Type B pancreatic cell (in vitro differentiated cells): Measurements from ENCODE around the gene TCIRG1. TPM values are rescaled to one million over a fixed set of nuclear protein-coding genes. Genes with fewer than 3 reads are reported as not detected.

ENCODE experiments used
- DNase-seq: peaks from one replicate; pipeline ENCODE4 v3.0.0; 2021; ENCODE audit warnings: mixed read lengths; ENCODE audit not compliant: unreplicated experiment; ENCODE audit errors: extremely low spot score
- H3K27ac Mint-ChIP-seq: 2 replicates; pipeline ENCODE4 v1.8.0; 2021; ENCODE audit warnings: mild to moderate bottlenecking, mixed read lengths
- H3K27me3 Mint-ChIP-seq: 2 replicates; pipeline ENCODE4 v1.8.0; 2021; ENCODE audit warnings: mixed read lengths
- H3K36me3 Mint-ChIP-seq: 2 replicates; pipeline ENCODE4 v1.8.0; 2021; ENCODE audit warnings: mixed read lengths
- H3K4me1 Mint-ChIP-seq: one replicate; pipeline ENCODE4 v1.8.0; 2021; ENCODE audit warnings: mixed read lengths; ENCODE audit not compliant: unreplicated experiment
- H3K4me3 Mint-ChIP-seq: 2 replicates; pipeline ENCODE4 v1.8.0; 2021; ENCODE audit warnings: mild to moderate bottlenecking, mixed read lengths
- H3K9me3 Mint-ChIP-seq: 2 replicates; pipeline ENCODE4 v1.8.0; 2021; ENCODE audit warnings: mixed read lengths
- total RNA-seq: library from RNA; stranded (reverse); gene quantifications from 2 replicates; pipeline ENCODE4 v1.2.1, GENCODE V29; 2021; ENCODE audit warnings: low replicate concordance
- TF ChIP-seq, protein P1 (sequence below): fragments of 200-600 bp; sonication (generic); conservative IDR thresholded peaks from 2 replicates; pipeline ENCODE4 v1.5.0; 2021; ENCODE audit warnings: antibody characterized with exemption, mild to moderate bottlenecking

The TCIRG1 gene
- total RNA-seq, 1 donor from 2014 or later = 37.0 TPM

DNA sequence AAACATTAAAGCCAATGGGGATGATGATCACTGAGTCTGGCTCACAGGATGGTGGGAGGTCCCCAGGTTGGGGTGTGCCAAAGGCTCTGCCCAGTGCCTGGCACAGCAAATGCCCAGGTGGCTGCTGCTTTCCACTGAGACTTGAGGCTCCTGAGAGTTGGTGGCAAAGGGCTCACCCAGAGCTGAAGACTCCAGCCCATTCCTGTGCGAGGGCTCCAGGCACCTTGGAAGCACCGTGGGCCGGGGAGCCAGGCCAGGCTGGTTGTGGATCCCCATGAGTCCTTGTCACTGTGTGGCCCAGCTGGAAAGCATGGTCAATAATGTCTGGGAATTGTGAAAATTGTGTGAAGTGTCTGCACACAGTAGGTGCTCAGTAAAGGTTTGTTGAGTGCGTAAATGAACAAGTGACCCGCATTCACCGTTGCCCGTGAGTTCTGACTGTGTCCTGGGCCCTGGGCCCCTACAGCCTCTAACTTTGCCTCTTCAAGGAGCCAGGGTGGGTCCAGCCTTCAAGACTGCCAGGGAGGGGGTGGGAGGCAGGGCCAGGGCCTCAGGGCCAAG lies 32.1 kb upstream of the TCIRG1 start:
- no peaks in the 10 kb centered on the region for H3K36me3 Mint-ChIP-seq
- peaks cover 22% of the 10 kb centered on the region for H3K27me3 Mint-ChIP-seq
- H3K4me1 Mint-ChIP-seq = peaks cover 39% of the 10 kb centered on the region

DNA sequence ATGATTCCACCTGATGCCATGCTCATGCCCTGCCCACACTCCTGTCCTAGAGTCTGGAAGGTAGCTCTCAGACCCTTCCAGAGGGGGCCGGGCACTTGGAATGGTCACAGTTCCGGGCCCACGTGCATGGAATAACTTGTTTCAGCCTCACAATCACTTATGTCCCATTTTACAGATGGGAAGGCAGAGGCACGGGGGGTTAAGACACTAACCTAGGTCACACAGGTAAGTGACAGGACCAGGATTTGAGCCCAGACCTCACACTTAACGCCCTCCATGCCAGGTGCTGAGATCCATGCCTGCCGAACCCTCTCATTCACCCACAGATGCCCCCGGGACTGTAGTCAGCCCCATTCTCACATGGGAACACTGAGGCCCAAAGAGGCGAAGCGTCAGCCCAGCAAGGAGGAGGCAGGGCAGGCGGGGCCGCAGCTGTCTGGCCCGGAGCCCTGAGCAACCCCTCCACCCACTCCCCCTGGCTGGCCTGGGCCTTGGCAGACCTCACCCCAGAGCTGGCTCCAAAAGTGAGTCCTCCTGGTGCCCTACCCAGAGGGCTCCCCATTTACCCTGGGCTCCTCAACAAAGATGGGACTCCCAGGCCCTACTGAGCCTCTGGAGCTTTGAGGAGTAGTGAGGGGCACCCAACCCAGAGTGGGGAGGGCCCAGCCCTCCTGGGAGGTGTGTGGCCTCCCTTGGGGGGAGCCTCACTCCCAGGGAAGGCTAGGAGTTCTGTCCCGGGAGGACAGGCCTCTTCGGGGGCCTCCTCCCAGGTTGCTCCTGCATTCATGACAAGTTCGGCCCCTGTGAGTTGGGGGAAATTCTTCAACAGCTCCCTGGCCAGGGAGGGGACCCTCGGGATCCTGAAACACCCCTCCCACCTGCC lies 31.1 kb upstream of the TCIRG1 start:
- H3K27ac Mint-ChIP-seq = no peak overlapping the region
- no peak overlapping the region for H3K4me3 Mint-ChIP-seq
- H3K27me3 Mint-ChIP-seq = peaks cover 14% of the 10 kb centered on the region
- peaks cover 34% of the 10 kb centered on the region for H3K4me1 Mint-ChIP-seq
- no peak for DNase-seq
- H3K9me3 Mint-ChIP-seq = no peaks in the 10 kb centered on the region
- TF ChIP-seq, protein P1, sequence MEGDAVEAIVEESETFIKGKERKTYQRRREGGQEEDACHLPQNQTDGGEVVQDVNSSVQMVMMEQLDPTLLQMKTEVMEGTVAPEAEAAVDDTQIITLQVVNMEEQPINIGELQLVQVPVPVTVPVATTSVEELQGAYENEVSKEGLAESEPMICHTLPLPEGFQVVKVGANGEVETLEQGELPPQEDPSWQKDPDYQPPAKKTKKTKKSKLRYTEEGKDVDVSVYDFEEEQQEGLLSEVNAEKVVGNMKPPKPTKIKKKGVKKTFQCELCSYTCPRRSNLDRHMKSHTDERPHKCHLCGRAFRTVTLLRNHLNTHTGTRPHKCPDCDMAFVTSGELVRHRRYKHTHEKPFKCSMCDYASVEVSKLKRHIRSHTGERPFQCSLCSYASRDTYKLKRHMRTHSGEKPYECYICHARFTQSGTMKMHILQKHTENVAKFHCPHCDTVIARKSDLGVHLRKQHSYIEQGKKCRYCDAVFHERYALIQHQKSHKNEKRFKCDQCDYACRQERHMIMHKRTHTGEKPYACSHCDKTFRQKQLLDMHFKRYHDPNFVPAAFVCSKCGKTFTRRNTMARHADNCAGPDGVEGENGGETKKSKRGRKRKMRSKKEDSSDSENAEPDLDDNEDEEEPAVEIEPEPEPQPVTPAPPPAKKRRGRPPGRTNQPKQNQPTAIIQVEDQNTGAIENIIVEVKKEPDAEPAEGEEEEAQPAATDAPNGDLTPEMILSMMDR = no peak
- no peaks in the 10 kb centered on the region for H3K36me3 Mint-ChIP-seq

More for the DNA sequence above, 32.1 kb upstream of the TCIRG1 start:
- TF ChIP-seq, protein P1 = no peak
- Mint-ChIP-seq H3K9me3 (no peaks in the 10 kb centered on the region), H3K27ac (no peak overlapping the region), H3K4me3 (peak overlapping the region; percentile 22)
- DNase-seq = no peak

DNA sequence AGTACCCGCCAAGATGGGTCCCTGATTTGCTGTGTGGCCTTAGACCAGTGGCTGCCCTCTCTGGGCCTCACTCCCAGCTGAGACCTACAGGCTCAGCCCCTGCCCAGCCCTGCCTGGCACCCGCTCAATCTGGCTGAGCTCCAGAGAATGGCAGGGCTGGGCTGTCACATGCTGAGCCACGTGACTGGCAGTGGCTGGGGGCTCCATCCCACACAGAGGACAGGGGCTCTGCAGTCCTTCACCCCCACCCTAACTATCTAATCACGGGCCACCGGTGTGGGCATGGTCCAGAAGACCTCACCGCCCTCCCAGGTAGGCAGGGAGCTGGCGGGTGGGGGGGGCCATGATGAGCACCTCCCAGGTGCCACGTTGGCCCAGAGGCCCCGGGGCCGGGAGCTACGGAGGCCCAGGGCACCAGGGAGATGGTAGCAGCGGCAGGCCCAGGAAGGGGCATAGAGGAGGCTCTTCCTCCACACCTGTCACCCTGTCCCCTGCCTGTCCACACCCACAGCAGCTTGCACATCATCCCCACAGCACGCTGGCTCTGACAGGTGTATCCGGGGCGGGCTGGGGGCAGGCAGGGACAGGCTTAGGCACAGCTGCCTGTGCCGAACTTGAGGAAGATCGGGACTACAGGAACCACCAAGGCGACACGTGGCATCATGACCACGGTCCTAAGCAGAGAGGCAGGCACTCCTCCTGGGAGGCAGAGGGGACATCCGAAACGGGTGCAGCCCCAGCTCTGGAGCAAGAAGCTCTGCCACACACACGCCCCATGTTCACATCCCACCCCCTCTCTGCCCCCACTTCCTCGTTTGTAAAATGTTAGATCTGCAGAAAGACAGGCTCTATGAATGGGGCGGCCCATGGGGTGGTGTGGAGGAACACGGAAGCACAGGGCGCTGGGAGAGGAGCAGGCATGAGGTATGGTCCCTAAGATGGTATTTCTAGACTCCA lies 30.2 kb upstream of the TCIRG1 start:
- H3K27ac Mint-ChIP-seq = peak overlapping the region; percentile 57
- TF ChIP-seq, protein P1 = no peak
- peaks cover 11% of the 10 kb centered on the region for H3K27me3 Mint-ChIP-seq
- peaks cover 36% of the 10 kb centered on the region for H3K4me1 Mint-ChIP-seq
- no peak overlapping the region for H3K4me3 Mint-ChIP-seq
- DNase-seq = no peak
- H3K36me3 Mint-ChIP-seq = no peaks in the 10 kb centered on the region
- H3K9me3 Mint-ChIP-seq = no peaks in the 10 kb centered on the region

DNA sequence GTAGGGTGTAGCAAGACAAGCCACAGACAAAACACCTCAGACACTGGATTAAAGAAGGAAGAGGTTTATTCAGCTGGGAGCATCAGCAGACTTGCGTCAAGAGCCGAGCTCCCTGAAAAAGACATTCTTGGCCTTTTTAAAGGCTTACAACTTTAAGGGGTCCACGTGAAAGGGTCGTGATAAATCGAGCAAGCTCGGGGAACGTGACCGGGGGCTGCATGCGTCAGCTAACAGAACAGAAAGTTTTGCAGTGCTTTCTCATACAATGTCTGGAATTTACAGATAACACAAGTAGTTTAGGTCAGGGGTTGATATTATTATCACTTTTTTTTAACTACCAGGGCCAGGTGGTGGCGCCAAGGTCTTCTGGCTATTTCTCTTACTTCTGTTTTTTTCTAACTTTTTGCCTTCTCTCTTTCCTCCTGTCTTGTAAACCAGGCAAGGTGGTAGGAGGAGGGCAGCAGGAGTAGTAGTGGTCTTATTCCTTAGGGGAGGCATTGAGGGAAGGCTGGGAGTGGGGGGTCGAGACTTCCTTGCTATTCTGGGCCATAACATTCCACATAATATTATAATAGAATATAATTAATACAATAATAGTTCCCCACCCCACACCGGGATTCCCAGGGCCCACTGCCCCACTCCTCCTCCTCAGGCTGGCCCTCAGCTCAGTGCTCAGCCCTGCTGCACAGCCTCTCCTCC lies 29.3 kb upstream of the TCIRG1 start:
- H3K27ac Mint-ChIP-seq = peak overlapping the region; percentile 57
- H3K27me3 Mint-ChIP-seq = peaks cover 11% of the 10 kb centered on the region
- no peaks in the 10 kb centered on the region for H3K9me3 Mint-ChIP-seq
- no peaks in the 10 kb centered on the region for H3K36me3 Mint-ChIP-seq
- TF ChIP-seq, protein P1 = no peak
- DNase-seq = no peak
- H3K4me3 Mint-ChIP-seq = no peak overlapping the region
- peaks cover 40% of the 10 kb centered on the region for H3K4me1 Mint-ChIP-seq
